HUES48 (cell line): Measurements from ENCODE around the gene SPATA24.
A peak's percentile ranks its signal among the peaks of the same experiment; 100 is the strongest.

Experiments used
- H3K27ac ChIP-seq: one replicate; pipeline ENCODE4 v1.7.0; 2013; ENCODE audit warnings: low read depth, low read length, inconsistent platforms
- H3K27me3 ChIP-seq: 2 replicates; pipeline ENCODE4 v1.6.1; 2013; ENCODE audit warnings: mild to moderate bottlenecking, low read length; ENCODE audit not compliant: control insufficient read depth, insufficient read depth
- H3K36me3 ChIP-seq: 2 replicates; pipeline ENCODE4 v1.6.1; 2013; ENCODE audit warnings: low read length; ENCODE audit not compliant: control insufficient read depth, insufficient read depth
- H3K4me1 ChIP-seq: 2 replicates; pipeline ENCODE4 v1.6.1; 2013; ENCODE audit warnings: mild to moderate bottlenecking, low read length; ENCODE audit not compliant: control insufficient read depth, insufficient read depth
- H3K4me3 ChIP-seq: 2 replicates; pipeline ENCODE4 v1.5.1; 2013; ENCODE audit warnings: mild to moderate bottlenecking, low read depth, low read length
- H3K9ac ChIP-seq: 2 replicates; pipeline ENCODE4 v1.6.1; 2013; ENCODE audit warnings: mild to moderate bottlenecking, low read depth, low read length, moderate library complexity
- H3K9me3 ChIP-seq: 2 replicates; pipeline ENCODE4 v1.6.1; 2013; ENCODE audit warnings: low read length; ENCODE audit not compliant: control insufficient read depth, insufficient read depth

Gene SPATA24

GRCh38 chr5:139435676-139436075 is 31.8 kb upstream of the SPATA24 start:
- H3K27me3 ChIP-seq: no peaks in the 10 kb centered on the region
- no peak overlapping the region for H3K27ac ChIP-seq
- no peak overlapping the region for H3K4me3 ChIP-seq
- H3K36me3 ChIP-seq: peaks cover 43% of the 10 kb centered on the region
- peaks cover 8% of the 10 kb centered on the region for H3K4me1 ChIP-seq
- H3K9me3 ChIP-seq: no peaks in the 10 kb centered on the region
- H3K9ac ChIP-seq: no peak overlapping the region

GRCh38 chr5:139431706-139432105 is 27.8 kb upstream of the SPATA24 start:
- no peaks in the 10 kb centered on the region for H3K9me3 ChIP-seq
- no peaks in the 10 kb centered on the region for H3K27me3 ChIP-seq
- H3K36me3 ChIP-seq: peaks cover 64% of the 10 kb centered on the region
- H3K4me3 ChIP-seq: no peak overlapping the region
- no peaks in the 10 kb centered on the region for H3K4me1 ChIP-seq
- no peak overlapping the region for H3K27ac ChIP-seq
- no peak overlapping the region for H3K9ac ChIP-seq

GRCh38 chr5:139430015-139430414 is 26.1 kb upstream of the SPATA24 start:
- H3K36me3 ChIP-seq: peaks cover 67% of the 10 kb centered on the region
- H3K27ac ChIP-seq: no peak overlapping the region
- no peaks in the 10 kb centered on the region for H3K27me3 ChIP-seq
- H3K9ac ChIP-seq: no peak overlapping the region
- no peak overlapping the region for H3K4me3 ChIP-seq
- no peaks in the 10 kb centered on the region for H3K9me3 ChIP-seq
- H3K4me1 ChIP-seq: no peaks in the 10 kb centered on the region

DNA sequence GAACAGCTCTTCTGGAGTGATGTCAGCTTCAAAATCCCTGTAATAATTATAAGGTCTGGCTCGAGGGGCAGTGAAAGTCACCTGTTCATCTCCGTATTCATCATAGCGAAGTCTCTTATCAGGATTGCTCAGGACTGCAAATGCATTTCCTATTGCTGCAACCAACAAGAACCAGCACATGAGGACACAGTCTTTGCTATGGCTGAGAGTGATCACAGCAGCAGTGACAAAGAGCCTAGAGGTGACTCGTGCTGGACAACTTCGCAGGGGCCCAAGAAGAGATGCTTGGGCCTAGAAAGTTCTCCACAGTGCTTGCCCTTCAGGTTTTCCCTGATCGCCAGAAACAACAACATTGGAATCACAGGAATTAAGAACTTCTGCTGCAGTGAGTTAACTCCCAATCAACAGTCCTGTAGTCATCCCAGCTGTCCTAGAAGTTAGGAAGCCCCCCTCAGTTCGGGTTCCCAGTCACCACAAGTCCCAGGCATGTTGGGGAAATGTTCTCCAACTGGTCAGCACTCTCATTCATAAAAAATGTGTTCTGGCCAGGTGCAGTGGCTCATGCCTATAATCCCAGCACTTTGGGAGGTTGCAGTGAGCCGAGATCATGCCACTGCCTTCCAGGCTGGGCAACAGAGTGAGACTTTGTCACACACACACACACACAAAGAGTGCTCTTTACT is 22.5 kb upstream of the SPATA24 start:
- no peak overlapping the region for H3K27ac ChIP-seq

GRCh38 chr5:139425497-139425896 is 21.6 kb upstream of the SPATA24 start:
- 0 out of 2 replicates have a peak, but pooled peaks cover under 1% of the 10 kb centered on the region for H3K4me1 ChIP-seq
- H3K36me3 ChIP-seq: peaks cover 65% of the 10 kb centered on the region

More for the DNA sequence above, 22.5 kb upstream of the SPATA24 start:
- Histone ChIP-seq H3K4me1 (no peaks in the 10 kb centered on the region), H3K9ac (no peak overlapping the region), H3K27me3 (no peaks in the 10 kb centered on the region), H3K4me3 (no peak overlapping the region), H3K36me3 (peaks cover 62% of the 10 kb centered on the region), H3K9me3 (no peaks in the 10 kb centered on the region)

GRCh38 chr5:139422307-139422893 is 18.5 kb upstream of the SPATA24 start:
- H3K27me3 ChIP-seq: no peaks in the 10 kb centered on the region
- no peak overlapping the region for H3K9ac ChIP-seq
- peaks cover 69% of the 10 kb centered on the region for H3K36me3 ChIP-seq
- no peaks in the 10 kb centered on the region for H3K9me3 ChIP-seq
- no peak overlapping the region for H3K4me3 ChIP-seq
- H3K4me1 ChIP-seq: peaks cover 14% of the 10 kb centered on the region
- no peak overlapping the region for H3K27ac ChIP-seq

More at GRCh38 chr5:139425497-139425896, 21.6 kb upstream of the SPATA24 start:
- Histone ChIP-seq H3K27ac (no peak overlapping the region), H3K4me3 (no peak overlapping the region), H3K9ac (no peak overlapping the region), H3K27me3 (no peaks in the 10 kb centered on the region), H3K9me3 (no peaks in the 10 kb centered on the region)

DNA sequence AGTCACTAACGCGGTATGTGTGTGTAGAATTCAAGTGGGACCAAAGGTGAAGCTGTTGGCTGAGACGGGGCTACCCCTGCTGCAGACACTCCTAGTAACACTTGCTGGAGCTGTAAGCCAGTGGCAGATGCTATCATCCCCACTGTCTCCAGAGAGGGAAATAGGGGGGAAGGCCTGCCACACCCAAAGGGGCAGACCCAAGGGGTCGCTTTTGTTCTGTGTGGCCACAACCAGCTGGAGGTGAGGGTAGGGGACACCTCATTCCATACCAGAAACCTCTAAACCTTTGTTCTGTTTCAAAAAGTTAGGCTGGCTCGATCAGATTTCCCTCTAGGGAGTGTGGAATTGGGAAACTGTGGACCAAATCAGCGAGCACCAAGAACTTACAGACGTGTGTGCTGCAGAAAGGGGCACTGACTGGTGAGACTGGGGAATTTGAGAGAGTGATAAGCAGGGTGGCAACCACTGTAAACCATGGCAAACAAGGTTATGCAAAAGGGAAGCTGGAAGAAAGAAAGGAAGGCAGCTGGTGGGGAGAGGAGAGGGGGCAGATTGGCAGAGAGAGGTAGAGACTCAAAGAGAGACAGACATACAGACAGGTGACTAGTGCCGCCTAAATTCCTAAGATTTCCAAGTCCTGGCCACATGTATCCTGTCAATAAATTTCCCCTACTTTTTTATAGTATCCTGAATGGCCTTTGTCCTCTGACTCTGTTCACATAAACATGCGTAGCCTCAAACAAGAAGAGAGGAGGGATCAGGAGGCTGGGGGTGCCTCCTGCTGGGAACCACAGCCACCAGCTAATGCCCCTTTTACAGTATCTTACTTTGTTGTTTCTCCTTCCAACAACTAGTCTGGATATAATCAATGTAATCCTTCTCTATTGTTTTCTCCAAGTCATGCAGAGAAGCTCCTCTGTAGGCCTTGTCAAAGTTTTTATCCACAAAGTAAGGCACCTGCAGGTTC is 15.6 kb upstream of the SPATA24 start:
- H3K9ac ChIP-seq: no peak overlapping the region
- peak overlapping the region; percentile 34 for H3K27ac ChIP-seq
- no peaks in the 10 kb centered on the region for H3K27me3 ChIP-seq
- H3K36me3 ChIP-seq: peaks cover 58% of the 10 kb centered on the region
- H3K9me3 ChIP-seq: no peaks in the 10 kb centered on the region
- no peak overlapping the region for H3K4me3 ChIP-seq
- peaks cover 14% of the 10 kb centered on the region for H3K4me1 ChIP-seq

DNA sequence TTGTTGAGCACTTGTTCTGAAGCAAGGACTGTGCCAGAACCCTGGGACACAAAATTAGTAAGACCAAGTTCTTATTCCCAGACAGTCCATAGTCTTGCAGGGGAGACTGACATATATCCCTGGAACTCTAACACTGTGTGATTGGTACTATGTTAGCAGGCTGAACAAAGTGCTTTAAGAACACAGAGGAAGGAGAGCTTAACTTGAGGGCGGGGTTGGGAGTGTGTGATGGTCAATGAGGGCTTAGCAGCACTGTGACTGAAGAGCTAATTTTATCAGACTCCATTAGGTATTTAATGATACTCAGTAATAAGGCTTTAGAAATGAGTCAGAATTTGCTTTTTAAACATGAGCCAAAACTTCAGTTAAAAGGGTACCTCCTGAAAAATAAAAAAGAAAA is 14.9 kb upstream of the SPATA24 start:
- H3K4me1 ChIP-seq: peaks cover 14% of the 10 kb centered on the region
- H3K9me3 ChIP-seq: no peaks in the 10 kb centered on the region
- no peak overlapping the region for H3K27ac ChIP-seq
- H3K36me3 ChIP-seq: peaks cover 58% of the 10 kb centered on the region
- H3K9ac ChIP-seq: no peak overlapping the region
- H3K4me3 ChIP-seq: no peak overlapping the region
- no peaks in the 10 kb centered on the region for H3K27me3 ChIP-seq

DNA sequence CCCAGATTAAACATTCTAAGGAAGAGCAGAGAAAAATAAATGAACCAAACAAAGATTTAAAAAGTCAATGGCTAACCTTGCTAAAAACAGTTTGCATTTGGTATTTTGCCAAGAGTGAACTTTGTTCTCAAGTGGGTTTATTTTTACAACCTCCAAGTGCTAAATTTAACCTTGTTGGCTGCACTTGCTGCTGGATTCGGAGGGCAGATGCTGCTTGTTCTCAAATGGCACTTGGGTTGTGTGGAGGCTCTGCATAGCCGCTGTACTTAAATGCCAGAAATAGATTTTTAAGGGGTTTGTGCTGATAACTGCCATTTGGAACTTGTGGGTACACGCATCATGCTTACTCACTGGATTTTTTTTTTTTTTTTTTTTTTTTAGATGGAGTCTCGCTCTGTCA is 13.3 kb upstream of the SPATA24 start:
- H3K9me3 ChIP-seq: no peaks in the 10 kb centered on the region
- no peak overlapping the region for H3K27ac ChIP-seq
- no peak overlapping the region for H3K9ac ChIP-seq
- H3K36me3 ChIP-seq: peaks cover 55% of the 10 kb centered on the region
- H3K4me1 ChIP-seq: peaks cover 14% of the 10 kb centered on the region
- H3K27me3 ChIP-seq: no peaks in the 10 kb centered on the region
- no peak overlapping the region for H3K4me3 ChIP-seq

DNA sequence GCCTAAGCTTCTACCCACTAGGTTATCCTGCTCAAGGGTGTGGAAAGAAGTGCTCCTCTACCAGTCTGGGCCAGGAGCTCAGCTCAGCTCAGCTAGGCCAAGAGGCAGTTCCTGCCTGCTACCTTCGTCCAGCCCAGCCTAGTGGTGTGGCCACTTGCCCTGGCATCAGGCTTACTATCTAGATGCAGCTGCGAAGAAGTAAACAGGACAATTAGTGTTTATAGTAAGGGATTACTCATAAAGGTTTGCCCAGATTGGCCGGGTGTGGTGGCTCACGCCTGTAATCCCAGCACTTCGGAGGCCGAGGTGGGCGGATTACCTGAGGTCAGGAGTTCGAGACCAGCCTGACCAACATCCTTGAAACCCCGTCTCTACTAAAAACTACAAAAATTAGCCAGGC is 12.8 kb upstream of the SPATA24 start:
- no peak overlapping the region for H3K4me3 ChIP-seq
- peaks cover 55% of the 10 kb centered on the region for H3K36me3 ChIP-seq
- H3K27ac ChIP-seq: no peak overlapping the region
- H3K27me3 ChIP-seq: no peaks in the 10 kb centered on the region
- peaks cover 14% of the 10 kb centered on the region for H3K4me1 ChIP-seq
- no peak overlapping the region for H3K9ac ChIP-seq
- no peaks in the 10 kb centered on the region for H3K9me3 ChIP-seq

- Histone ChIP-seq H3K27me3 (no peaks in the 10 kb centered on the region), H3K4me1 (peaks cover 14% of the 10 kb centered on the region), H3K9me3 (no peaks in the 10 kb centered on the region), H3K9ac (no peak overlapping the region), H3K36me3 (peaks cover 54% of the 10 kb centered on the region), H3K27ac (no peak overlapping the region), H3K4me3 (no peak overlapping the region)
These were observed 12.0 kb upstream of the SPATA24 start for GRCh38 chr5:139415869-139416268.
